H9 (cell line): ENCODE measurements around the gene CAMTA1. TPM values are rescaled to one million over a fixed set of nuclear protein-coding genes. Genes with fewer than 3 reads are reported as not detected.

ENCODE experiments used
- DNase-seq: peaks from one replicate; pipeline ENCODE4 v3.0.0-alpha.2; 2017
- H2AFZ ChIP-seq: one replicate; pipeline ENCODE4 v1.6.1; 2013; ENCODE audit warnings: mild to moderate bottlenecking, low read length, control low read depth, moderate library complexity
- H2AK5ac ChIP-seq: 2 replicates; pipeline ENCODE4 v1.6.1; 2013; ENCODE audit warnings: low read length, control low read depth, mixed read lengths; ENCODE audit not compliant: insufficient read length
- H2BK120ac ChIP-seq: one replicate; pipeline ENCODE4 v1.6.1; 2013; ENCODE audit warnings: low read depth, mild to moderate bottlenecking, low read length, control low read depth, inconsistent platforms; ENCODE audit not compliant: poor library complexity, severe bottlenecking
- H2BK12ac ChIP-seq: 2 replicates; pipeline ENCODE4 v1.6.1; 2013; ENCODE audit warnings: low read length, control low read depth, mixed read lengths, low read depth; ENCODE audit not compliant: insufficient read length
- H2BK15ac ChIP-seq: 2 replicates; pipeline ENCODE4 v1.6.1; 2013; ENCODE audit warnings: low read depth, low read length, control low read depth
- H2BK20ac ChIP-seq: one replicate; pipeline ENCODE4 v1.6.1; 2013; ENCODE audit warnings: low read depth, mild to moderate bottlenecking, low read length, control low read depth, inconsistent platforms; ENCODE audit not compliant: poor library complexity, severe bottlenecking
- H2BK5ac ChIP-seq: 2 replicates; pipeline ENCODE4 v1.6.1; 2013; ENCODE audit warnings: low read length, control low read depth, mixed read lengths; ENCODE audit not compliant: insufficient read length
- H3K14ac ChIP-seq: 2 replicates; pipeline ENCODE4 v1.6.1; 2013; ENCODE audit warnings: low read length, control low read depth; ENCODE audit not compliant: insufficient read depth
- H3K18ac ChIP-seq: 2 replicates; pipeline ENCODE4 v1.6.1; 2013; ENCODE audit warnings: low read depth, mild to moderate bottlenecking, mixed read lengths, low read length, control low read depth; ENCODE audit not compliant: insufficient read length
- H3K23ac ChIP-seq: 2 replicates; pipeline ENCODE4 v1.6.1; 2013; ENCODE audit warnings: low read length, control low read depth, mixed read lengths, low read depth; ENCODE audit not compliant: insufficient read length
- H3K23me2 ChIP-seq: 2 replicates; pipeline ENCODE4 v1.6.1; 2013; ENCODE audit warnings: low read depth, mild to moderate bottlenecking, mixed read lengths, low read length, control low read depth; ENCODE audit not compliant: insufficient read length, poor library complexity, severe bottlenecking
- H3K27ac ChIP-seq: 2 replicates; pipeline ENCODE4 v1.5.1; 2013; ENCODE audit warnings: low read length, control low read depth, mixed read lengths, low read depth; ENCODE audit not compliant: insufficient read length
- H3K27me3 ChIP-seq: 2 replicates; pipeline ENCODE4 v1.6.1; 2013; ENCODE audit warnings: low read length, control low read depth, inconsistent platforms; ENCODE audit not compliant: insufficient read depth
- H3K4ac ChIP-seq: 2 replicates; pipeline ENCODE4 v1.6.1; 2013; ENCODE audit warnings: low read depth, mild to moderate bottlenecking, control low read depth, inconsistent platforms, low read length, moderate library complexity
- H3K4me1 ChIP-seq: 2 replicates; pipeline ENCODE4 v1.6.1; 2013; ENCODE audit warnings: low read length, control low read depth, inconsistent platforms; ENCODE audit not compliant: insufficient read depth
- H3K4me2 ChIP-seq: 2 replicates; pipeline ENCODE4 v1.6.1; 2013; ENCODE audit warnings: low read length, control low read depth, mixed read lengths; ENCODE audit not compliant: insufficient read length, insufficient read depth
- H3K56ac ChIP-seq: 2 replicates; pipeline ENCODE4 v1.6.1; 2013; ENCODE audit warnings: low read depth, mild to moderate bottlenecking, mixed read lengths, low read length, control low read depth; ENCODE audit not compliant: insufficient read length
- H3K79me1 ChIP-seq: 2 replicates; pipeline ENCODE4 v1.6.1; 2013; ENCODE audit warnings: low read depth, mild to moderate bottlenecking, moderate library complexity, low read length, control low read depth, inconsistent platforms; ENCODE audit not compliant: insufficient read depth, poor library complexity, severe bottlenecking
- H3K79me2 ChIP-seq: 2 replicates; pipeline ENCODE4 v1.6.1; 2013; ENCODE audit warnings: low read length, control low read depth, inconsistent platforms; ENCODE audit not compliant: insufficient read depth
- H3K9ac ChIP-seq: 2 replicates; pipeline ENCODE4 v1.6.1; 2013; ENCODE audit warnings: low read length, control low read depth, mixed read lengths; ENCODE audit not compliant: insufficient read length; ENCODE audit errors: extremely low read depth
- H3K9me3 ChIP-seq: one replicate; pipeline ENCODE4 v1.6.1; 2013; ENCODE audit warnings: low read depth, low read length, inconsistent platforms; ENCODE audit not compliant: control insufficient read depth
- H3T11ph ChIP-seq: one replicate; pipeline ENCODE4 v1.6.1; 2013; ENCODE audit warnings: mild to moderate bottlenecking, low read length, control low read depth, inconsistent platforms
- H4K20me1 ChIP-seq: one replicate; pipeline ENCODE4 v1.6.1; 2013; ENCODE audit not compliant: control insufficient read depth, insufficient read length, insufficient read depth
- H4K5ac ChIP-seq: 2 replicates; pipeline ENCODE4 v1.6.1; 2013; ENCODE audit warnings: low read depth, mild to moderate bottlenecking, mixed read lengths, low read length, control low read depth; ENCODE audit not compliant: insufficient read length
- H4K8ac ChIP-seq: replicated peaks from 2 replicates; pipeline ENCODE4 v1.6.1; 2013; ENCODE audit warnings: low read length, control low read depth, mixed read lengths, low read depth; ENCODE audit not compliant: insufficient read length
- H4K91ac ChIP-seq: 2 replicates; pipeline ENCODE4 v1.6.1; 2013; ENCODE audit warnings: low read depth, mild to moderate bottlenecking, moderate library complexity, mixed read lengths, low read length, control low read depth; ENCODE audit not compliant: insufficient read length
- H3K27ac Mint-ChIP-seq, 3 experiments: 2 replicates in 2 of 3; 3 replicates in 1 of 3; pipeline ENCODE4 v1.8.0; 2020 to 2021; ENCODE audit warnings: mixed read lengths in 3 of 3, mild to moderate bottlenecking in 1 of 3, moderate library complexity in 1 of 3
- H3K27me3 Mint-ChIP-seq: 2 replicates; pipeline ENCODE4 v1.8.0; 2021; ENCODE audit warnings: low read depth, mild to moderate bottlenecking, moderate library complexity, mixed read lengths
- H3K36me3 Mint-ChIP-seq, 3 experiments: 2 replicates in 2 of 3; 3 replicates in 1 of 3; pipeline ENCODE4 v1.8.0; 2020 to 2021; ENCODE audit warnings: low read depth in 3 of 3, mixed read lengths in 3 of 3; ENCODE audit not compliant: insufficient read depth in 1 of 3
- H3K4me1 Mint-ChIP-seq, 2 experiments: 2 replicates each; pipeline ENCODE4 v1.8.0; 2020; ENCODE audit warnings: mixed read lengths in 2 of 2
- H3K4me3 Mint-ChIP-seq, 2 experiments: 2 replicates in 1 of 2; 3 replicates in 1 of 2; pipeline ENCODE4 v1.8.0; 2020 to 2021; ENCODE audit warnings: mild to moderate bottlenecking in 2 of 2, mixed read lengths in 2 of 2, moderate library complexity in 1 of 2
- H3K9me3 Mint-ChIP-seq, 2 experiments: 2 replicates in 1 of 2; 3 replicates in 1 of 2; pipeline ENCODE4 v1.8.0; 2020; ENCODE audit warnings: mild to moderate bottlenecking in 2 of 2, mixed read lengths in 2 of 2, moderate library complexity in 1 of 2
- CTCF ChIP-seq: fragments of 200-600 bp; sonication (generic); conservative IDR thresholded peaks from 3 replicates; pipeline ENCODE4 v1.8.0; 2021; ENCODE audit warnings: antibody characterized with exemption, mild to moderate bottlenecking
- WGBS: extraction: QIAGEN DNeasy Blood & Tissue Kit; methylation state at CpG from one replicate; pipeline ENCODE4 v1.1.7; 2013; ENCODE audit warnings: missing lambda C conversion rate, low lambda C conversion rate, mixed read lengths; ENCODE audit not compliant: insufficient read length; ENCODE audit errors: extremely low coverage; 5-methylcytosine and 5-hydroxymethylcytosine counted together
- total RNA-seq: library from RNA; stranded (reverse); gene quantifications from 2 replicates; pipeline ENCODE4 v1.2.1, GENCODE V29; 2021

CAMTA1 gene
- total RNA-seq, 1 experiment from 2014 or later, result 115 TPM

- H3K36me3 Mint-ChIP-seq, result no peaks in the 10 kb centered on the region
- H3K4me3 Mint-ChIP-seq, result no peak overlapping the region
- peaks cover 2% of the 10 kb centered on the region for H3K27me3 Mint-ChIP-seq
- Histone ChIP-seq H2BK20ac (no peak overlapping the region), H3K9me3 (no peaks in the 10 kb centered on the region), H3K27ac (no peak overlapping the region), H3T11ph (no peak overlapping the region), H4K91ac (no peak overlapping the region), H3K56ac (no peak overlapping the region), H3K79me2 (no peaks in the 10 kb centered on the region), H3K23me2 (no peaks in the 10 kb centered on the region), H4K20me1 (no peaks in the 10 kb centered on the region), H3K4me2 (no peak overlapping the region), H3K79me1 (no peaks in the 10 kb centered on the region), H3K23ac (no peak overlapping the region), H3K14ac (no peak overlapping the region), H2BK15ac (no peak overlapping the region), H3K18ac (no peak overlapping the region), H2BK12ac (no peak overlapping the region), H3K4ac (no peak overlapping the region), H3K9ac (no peak overlapping the region), H2AK5ac (no peak overlapping the region), H2BK120ac (no peak overlapping the region), H3K27me3 (no peaks in the 10 kb centered on the region), H2BK5ac (no peak overlapping the region), H4K5ac (no peak overlapping the region), H2AFZ (no peak overlapping the region), H4K8ac (no peak overlapping the region), H3K4me1 (no peaks in the 10 kb centered on the region)
- no peak for TF ChIP-seq CTCF
- peaks cover 0 to 3% of the 10 kb centered on the region in 2 experiments; a peak in 2 of 4 replicates for H3K4me1 Mint-ChIP-seq
- WGBS, result no CpG with 5 or more reads among the region's 4 CpGs
- DNase-seq, result no peak
- H3K9me3 Mint-ChIP-seq, result no peaks in the 10 kb centered on the region
- H3K27ac Mint-ChIP-seq, result no peak overlapping the region
Measured at GRCh38 chr1:7362947-7363346, 577.7 kb downstream of the CAMTA1 start.
